GM18867 (cell line): ENCODE measurements around the gene GARRE1.
"Not testable (repeated sequence)": the region's sequence is repeated elsewhere in the genome, so short reads cannot be mapped to it uniquely, and the experiment has no call there.

Experiments used
- ATAC-seq: cut with Tn5 transposase; IDR thresholded peaks from one replicate; pipeline ENCODE4 v1.9.1; 2021; ENCODE audit warnings: mild to moderate bottlenecking, moderate library complexity; ENCODE audit not compliant: unreplicated experiment

The GARRE1 gene

DNA sequence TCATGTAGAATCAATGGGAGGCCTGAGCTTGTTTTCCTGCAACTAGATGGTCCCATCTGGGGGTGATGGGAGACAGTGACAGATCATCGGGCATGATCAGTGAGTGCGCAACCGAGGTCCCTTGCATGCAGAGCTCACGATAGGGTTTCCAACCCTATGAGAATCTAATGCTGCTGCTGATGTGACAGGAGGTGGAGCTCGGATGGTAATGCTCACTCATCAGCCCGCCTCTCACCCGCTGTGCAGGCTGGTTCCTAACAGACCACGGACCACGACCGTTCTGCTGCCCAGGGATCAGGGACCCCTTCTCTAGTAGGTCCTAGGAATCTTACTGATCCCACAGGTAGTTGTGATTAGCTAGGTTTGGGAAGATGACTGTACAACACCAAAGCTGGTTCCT, 23.5 kb upstream of the GARRE1 start:
- ATAC-seq, result no peak

DNA sequence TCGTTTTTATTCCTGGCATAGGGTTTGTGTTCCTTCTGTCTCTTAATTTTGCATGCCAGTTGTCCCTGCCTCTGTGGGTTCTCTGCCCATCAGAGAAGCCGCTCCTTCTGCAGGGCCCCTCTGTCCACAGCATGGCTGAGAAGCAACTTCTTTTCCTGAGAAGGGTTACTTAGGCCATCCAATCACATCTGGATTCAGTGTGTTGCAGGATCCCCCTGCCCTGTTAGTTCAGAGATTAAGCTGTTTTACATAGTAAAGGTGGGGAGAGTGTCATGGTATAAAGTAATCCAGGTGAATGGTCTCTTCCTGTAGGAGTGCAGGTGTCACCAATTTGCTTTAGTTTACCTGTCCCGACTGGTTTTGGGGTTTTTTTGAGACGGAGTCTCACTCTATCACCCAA, 22.9 kb upstream of the GARRE1 start:
- no peak for ATAC-seq

DNA sequence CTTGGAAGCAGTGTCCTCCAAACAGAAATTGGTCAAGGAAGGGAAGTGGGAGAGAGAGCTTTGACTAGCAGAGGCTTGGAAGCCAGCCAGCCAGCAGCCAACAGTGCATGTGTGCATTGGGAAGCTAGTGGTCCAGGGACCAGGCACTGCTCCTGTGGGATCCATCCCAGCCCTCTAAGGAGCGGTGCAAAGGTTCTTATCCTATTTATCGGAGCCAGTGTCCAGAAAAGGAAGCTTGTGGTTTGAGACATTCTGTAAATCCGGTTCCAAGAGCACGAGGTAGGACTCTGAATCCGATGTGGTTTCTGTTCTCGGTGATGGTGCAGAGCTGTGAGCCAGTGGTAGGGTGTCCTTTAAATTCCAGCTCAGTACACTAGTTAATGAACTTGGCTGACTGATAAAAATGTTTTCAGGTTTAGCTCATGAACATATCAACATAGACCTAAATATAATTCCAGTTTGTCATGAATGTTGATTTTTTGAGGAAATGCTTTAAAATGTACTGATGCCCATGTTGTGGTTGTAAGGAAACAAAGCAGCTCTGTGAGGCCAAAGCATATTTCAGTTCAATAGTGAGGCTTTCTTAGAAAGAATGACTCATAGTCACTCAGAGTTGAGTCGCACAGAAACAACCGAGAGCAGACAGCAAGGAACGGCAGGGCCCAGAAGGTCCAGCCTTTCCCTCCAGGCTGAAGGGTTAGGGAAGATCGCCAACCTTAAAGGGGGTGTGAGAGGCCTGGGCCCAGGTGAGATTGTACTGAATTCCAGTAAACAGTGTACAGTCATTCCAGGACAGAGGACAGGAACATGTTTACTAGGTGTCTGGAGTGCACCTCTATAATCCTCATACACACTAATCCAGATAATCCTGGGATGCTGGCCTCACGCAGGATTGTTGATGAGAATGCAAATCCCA, 21.5 kb upstream of the GARRE1 start:
- peak; percentile 62 for ATAC-seq

DNA sequence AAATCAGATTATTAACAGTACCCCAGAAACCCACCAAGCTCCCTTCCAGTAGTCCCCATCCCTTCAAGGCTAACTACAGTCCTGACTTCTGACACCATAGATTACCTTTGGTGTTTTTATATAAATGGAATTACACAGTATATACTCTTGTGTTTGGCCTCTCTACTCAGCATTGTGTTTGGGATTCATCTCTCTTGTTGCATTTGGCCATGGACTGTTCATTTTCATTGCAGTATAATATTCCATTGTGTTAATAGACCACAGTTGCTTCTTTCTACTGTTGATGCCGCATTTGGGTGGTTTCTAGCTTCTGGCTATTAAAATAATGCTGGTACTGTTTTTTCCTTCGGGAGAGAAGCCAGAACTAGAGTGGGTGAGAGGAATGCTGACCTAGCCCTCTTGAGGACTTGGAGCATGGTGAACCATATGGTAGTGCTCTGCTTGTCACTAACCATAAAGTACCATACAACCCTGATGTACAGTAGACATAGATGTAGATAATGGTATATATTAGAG, 18.9 kb upstream of the GARRE1 start:
- no peak for ATAC-seq

DNA sequence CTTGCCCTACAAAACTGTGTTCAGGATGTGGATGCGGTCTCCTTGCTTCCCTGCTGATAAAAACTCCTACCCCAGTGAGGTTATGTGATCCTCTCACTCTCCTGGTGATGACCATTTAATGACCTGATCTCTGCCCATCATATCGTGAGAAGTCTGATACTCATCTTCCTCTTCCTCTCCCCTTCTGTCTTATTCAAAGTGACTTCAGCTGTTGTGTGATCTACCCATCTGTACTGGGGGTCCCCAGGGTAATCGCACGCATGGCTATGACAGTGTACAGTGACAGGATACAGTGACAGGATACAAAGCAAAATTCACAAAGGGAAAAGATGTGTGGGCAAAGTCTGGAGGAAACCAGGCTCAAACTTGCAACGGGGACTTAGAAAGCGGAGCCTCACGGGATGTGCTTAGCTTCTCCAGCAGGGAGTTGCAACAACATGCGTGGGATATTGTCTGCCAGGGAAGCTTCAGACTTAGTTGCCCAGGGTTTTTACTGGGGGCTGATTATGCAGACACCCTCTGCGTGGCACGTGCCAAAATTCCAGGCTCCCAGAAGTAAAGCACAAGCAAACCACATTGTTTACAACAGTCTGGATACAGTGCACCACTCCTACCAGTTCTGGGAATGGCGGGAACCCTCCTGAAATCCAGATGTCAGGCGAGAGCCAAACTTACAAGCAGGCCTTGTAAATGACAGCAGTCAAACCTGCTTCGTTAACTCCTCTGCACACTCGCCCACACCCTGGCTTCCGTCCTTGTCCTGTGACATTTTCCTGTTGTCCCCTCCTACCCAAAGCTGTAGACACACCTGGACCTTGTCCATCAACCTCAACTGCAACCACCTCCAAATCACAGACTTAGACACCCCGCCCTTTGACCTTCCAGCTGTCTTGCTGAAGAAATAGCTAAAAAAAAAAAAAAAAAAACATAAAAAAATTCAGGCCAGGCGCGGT, 18.0 kb upstream of the GARRE1 start:
- no peak for ATAC-seq

DNA sequence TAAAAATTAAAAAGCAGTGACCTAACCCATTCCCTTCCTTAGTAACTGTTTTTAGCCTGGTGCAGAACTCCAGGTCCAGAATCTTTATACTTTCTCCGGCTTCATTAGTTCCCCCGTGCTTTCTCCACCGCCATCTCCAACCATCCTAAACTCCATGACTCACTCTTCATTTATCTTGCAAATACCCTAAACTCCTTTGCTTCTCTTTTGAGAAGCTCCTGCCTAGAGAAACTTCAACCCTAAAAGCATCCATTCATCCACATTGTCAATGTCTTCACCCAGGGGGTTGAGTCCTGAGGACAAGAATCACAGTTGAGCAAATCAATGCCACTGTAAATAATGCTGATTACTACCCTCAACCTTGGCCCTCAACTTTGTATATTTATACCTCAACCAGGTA, 17.1 kb upstream of the GARRE1 start:
- ATAC-seq, result no peak

DNA sequence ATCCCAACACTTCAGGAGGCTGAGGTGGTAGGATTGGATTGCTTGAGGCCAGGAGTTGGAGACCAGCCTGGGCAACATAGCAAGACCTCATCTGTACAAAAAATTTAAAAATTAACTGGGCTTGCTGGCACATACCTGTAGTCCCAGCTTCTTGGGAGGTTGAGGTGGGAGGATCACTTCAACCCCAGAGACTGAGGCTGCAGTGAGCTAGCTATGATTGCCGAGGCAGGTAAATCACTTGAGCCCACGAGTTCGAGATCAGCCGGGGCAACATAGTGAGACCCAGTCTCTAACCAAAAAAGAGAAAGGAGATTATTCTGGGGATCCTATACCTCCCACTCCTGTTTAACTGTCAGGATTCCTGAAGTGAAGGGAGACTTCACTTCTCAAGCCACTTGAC, 16.4 kb upstream of the GARRE1 start:
- ATAC-seq, result no peak

DNA sequence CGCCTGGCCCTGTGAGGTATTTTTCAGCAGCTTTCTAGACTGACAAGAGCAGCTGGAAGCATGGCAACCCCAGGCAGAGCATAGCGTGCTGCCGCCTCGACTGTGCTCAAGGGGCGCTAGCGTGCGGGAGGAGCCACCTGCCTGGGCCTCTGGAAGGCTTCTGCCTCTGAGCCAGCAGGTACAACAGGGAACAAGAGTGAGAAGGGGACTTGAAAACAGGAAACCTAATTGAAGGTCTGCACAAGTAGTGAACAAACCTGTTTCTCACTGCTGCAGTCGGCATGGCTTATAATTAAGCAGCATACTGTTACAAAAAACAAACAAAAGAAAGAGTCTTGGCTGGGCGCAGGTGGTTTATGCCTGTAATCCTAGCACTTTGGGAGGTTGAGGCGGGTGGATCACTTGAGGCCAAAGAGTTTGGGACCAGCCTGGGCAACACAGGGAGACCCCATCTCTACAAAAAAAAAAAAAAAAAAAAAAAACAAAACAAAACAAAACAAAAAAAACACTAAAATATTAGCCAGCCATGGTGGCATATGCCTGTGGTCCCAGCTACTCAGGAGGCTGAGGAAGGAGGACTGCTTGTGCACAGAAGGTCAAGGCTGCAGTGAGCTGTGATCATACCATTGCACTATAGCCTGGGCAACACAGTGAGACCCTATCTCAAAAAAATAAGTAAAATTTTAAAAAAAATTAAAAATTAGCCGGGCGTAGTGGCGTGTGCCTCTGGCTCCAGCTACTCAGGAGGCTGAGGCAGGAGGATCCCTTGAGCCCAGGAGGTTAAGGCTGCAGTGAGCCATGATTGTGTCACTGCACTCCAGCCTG, 12.6 kb upstream of the GARRE1 start:
- ATAC-seq, result no peak

DNA sequence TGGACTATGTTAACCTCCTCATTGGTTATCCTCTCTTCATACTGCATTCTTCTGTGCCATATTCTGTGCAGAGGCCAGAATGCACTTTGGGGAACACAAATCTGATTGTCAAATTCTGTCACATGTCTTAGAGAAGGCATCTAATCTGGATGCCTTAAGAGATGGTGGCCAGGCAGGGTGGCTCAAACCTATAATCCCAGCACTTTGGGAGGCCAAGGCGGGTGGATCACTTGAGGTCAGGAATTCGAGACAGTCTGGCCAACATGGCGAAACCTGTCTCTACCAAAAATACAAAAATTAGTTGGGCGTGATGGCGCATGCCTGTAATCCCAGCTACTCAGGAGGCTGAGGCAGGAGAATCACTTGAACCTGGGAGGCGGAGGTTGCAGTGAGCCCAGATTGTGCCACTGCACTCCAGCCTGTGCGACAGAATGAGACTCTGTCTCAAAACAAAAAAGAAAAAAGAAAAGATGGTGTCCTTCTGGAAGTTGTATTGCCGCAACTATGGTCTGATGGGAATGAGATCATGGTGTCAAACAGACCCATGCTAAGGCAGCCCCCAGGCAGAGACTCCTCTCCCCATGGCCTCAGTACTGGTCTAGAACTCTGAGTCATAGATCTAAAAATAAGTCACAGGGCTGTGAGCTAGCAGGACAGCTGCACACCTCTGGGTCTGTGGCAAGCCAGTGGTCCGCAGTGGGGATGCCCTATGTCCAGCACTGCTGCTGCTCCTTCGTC, 11.0 kb upstream of the GARRE1 start:
- ATAC-seq, result not testable (repeated sequence)

DNA sequence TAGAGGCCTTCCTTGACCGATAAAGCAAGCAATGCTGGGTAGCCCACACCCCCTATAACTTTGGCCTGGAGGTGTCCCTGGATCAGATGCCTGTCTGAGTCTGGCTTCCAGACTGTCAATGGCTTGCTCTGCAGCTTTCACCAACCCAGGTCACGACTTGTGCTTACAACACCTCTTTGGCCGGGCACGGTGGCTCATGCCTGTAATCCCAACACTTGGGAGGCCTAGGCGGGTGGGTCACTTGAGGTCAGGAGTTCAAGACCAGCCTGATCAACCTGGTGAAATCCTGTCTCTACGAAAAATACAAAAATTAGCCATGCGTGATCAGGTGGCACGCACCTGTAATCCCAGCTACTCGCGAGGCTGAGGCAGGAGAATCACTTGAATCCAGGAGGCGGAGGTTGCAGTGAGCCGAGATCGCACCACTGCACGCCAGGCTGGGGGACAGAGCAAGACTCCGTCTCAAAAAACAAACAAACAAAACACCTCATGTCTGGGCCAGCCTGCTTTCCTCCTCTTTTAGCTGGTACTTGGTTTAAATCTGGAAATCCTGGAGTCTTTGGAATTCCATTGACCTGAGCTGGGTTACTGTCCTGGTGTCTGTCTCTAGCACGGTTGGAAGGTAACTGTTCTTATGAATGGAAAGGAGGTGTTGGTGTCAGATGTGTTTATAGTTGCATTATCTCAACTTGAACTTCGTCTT, 10.3 kb upstream of the GARRE1 start:
- no peak for ATAC-seq

DNA sequence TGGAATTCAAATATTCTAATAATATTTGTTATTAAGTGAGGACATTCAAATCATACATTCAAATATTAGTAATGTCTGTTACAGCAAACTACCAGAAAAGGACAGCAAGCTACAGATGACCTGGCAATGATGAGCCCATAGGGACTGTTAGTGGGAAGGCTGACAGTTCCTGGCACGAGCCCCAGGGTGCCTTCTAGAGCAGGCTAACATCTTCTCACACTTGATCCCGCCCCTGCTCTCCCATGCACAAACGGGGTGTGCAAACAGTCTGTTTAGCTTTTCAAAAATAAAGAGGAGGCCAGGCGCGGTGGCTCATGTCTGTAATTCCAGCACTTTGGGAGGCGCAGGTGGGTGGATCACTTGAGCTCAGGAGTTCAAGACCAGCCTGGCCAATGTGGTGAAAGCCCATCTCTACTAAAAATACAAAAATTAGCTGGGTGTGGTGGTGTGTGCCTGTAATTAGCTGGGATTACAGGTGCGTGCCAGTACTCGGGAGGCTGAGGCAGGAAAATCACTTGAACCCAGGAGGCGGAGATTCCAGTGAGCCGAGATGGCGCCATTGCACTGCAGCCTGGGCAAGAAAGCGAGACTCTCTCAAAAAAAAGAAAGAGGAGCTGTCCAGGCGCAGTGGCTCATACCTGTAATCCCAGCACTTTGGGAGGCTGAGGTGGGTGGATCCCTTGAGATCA, 9.6 kb upstream of the GARRE1 start:
- no peak for ATAC-seq

DNA sequence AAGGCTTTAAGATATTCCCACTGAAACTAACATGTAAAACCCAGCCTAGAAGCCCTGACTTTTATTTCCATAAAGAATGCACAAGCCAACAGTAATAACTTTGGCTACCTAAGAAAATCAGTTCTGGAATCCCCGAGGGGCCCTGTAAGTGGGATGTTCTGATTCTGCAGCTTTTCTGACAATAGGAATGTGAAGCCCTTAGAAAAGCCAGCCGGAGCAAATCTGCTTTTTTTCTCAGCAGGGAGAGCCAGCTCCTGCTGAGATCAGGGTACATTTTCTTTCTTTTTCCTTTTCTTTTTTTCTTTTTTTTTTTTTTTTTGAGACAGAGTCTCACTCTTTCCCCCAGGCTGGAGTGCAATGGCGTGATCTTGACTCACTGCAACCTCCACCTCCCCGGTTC, 8.0 kb upstream of the GARRE1 start:
- no peak for ATAC-seq

DNA sequence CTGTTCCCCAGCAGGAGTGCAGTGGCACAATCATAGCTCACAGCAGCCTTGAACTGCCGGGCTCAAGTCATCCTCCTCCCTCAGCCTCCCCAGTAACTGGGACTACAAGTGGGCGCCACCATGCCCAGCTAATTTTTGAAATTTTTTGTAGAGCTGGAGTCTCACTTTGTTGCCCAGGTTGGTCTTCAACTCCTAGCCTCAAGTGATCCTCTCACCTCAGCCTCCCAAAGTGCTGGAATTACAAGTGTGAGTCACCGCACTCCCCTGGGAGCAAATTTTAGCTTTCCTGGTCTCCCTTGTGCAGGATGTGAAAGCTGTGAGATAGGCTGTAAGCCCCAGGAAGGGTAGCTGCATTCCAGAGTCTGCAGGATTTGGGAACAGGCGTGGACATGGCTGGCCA, 5.4 kb upstream of the GARRE1 start:
- no peak for ATAC-seq

DNA sequence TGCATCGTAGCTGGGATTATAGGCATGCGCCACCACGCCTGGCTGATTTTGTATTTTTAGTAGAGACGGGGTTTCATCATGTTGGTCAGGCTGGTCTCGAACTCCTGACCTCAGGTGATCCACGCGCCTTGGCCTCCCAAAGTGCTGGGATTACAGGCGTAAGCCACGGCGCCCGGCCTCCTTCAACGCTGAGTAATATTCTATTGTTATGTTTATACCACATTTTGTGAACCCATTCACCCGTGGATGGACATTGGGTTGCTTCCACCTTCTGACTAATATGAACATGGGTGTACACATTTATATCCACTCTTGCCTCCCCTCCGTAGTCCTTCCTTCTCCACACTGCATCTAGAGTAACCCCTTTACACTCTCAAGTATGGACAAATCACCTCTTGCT, 1.2 kb upstream of the GARRE1 start:
- not testable (repeated sequence) for ATAC-seq

DNA sequence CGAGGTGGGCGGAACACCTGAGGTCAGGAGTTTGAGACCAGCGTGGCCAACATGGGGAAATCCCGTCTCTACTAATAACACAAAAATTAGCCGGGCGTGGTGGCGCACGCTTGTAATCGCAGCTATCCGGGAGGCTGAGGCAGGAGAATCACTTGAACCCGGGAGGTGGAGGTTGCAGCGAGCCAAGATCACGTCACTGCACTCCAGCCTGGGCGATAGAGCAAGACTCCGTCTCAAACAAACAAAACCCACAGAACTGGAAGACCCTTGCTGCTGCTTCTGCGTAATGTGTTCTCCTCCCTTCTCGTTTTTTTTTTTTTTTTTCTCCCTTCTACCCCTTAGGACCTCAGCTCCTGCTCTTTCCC, 691 bp upstream of the GARRE1 start:
- ATAC-seq, result not testable (repeated sequence)

DNA sequence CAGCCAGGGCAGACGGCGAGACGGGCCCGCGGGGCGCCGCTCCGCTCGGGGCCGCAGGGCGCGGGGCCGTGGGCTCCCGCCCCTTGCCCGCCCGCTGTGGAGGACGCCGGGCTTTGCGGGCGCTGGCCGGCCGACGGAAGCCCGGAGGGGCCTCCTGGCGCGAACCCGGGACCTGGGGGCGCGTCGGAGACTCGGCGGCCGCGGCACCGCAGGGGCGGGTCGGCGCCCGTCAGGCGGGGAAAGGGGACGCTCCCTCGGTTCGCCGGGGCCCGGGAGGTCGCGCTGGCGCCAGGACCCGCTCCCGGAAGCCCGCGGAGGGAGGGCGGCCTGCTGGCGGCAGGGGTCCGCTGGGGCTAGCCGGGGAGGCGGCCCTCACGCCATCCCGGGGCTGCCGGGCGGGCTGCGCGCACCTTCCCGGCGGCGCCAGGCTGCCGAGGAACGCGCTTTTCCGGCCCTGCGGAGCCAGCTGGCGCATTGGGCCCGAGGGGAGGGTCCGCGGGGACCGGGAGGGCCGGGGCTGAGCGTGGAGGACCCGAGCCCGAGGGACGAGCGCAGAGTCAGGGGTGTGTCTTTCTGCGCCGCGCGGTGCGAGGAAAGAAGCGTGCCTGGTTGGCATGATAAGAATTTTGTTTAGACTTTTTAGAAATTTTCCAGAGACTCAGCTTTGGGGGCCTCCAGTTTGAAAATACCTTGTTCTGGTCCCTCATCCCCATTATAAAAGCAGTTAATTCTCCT, 511 bp downstream of the GARRE1 start:
- ATAC-seq, result peak; percentile 58

DNA sequence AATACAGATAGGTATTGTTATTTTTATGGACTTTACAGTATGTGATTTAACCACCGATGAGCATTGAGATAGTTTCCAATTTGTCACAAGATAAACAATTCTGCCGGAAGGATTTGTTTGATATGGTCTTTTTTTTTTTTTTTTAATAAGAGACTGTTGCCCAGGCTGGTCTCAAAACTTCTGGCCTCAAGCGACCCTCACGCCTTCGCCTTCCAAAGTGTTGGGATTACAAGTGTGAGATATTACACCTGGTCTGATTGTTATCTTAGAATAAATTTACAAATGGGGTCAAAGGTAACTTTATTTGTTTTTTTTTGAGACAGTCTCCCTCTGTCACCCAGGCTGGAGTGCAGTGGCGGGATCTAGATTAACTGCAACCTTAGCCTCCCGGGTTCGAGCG, 1.2 kb downstream of the GARRE1 start:
- ATAC-seq, result no peak

DNA sequence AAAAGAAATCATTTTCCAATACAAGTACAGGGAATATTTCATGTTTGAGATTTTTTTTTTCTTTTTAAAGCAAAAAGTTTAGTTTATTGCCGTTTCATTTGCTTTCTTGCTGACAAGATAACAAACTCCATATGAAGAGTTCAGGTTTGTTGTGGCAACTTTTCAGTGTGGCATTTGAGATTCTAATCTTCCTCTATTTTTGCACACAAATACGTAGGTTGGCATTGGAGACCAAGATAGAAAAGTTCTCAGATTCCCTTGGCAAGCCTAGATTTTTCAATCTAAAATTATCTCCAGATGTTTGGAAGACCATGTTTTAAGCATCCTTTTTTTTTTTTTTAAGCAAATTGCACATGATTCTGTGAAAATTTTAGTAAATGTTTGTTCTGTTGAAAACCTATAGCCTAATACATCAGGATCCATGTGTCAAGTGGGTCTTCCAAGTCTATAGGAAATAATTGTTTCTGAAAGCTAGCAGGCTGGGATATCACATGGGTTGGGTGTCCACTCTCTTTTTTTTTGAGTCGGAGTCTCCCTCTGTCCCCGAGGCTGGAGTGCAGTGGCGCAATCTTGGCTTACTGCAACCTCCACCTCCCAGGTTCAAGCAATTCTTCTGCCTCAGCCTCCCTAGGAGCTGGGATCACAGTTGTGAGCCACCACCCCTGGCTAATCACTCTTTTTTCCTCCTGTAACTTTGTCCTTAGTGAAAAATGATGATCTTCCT, 2.6 kb downstream of the GARRE1 start:
- no peak for ATAC-seq
